Measurements from ENCODE around the gene AP4S1.

AP4S1 gene

GRCh38 chr14:31097081-31097480, 71.6 kb downstream of the AP4S1 start:
- no peak for DNase-seq (ENCODE audit: low spot score)
- H3K4me2 ChIP-seq (ENCODE audit: insufficient read depth, low read length, poor library complexity, severe bottlenecking): no peak overlapping the region
- H3K79me1 ChIP-seq (ENCODE audit: low read depth, low read length): no peaks in the 10 kb centered on the region
- no peak overlapping the region for H3K27ac ChIP-seq (replicated peaks; ENCODE audit: low read length)
- no peak overlapping the region for H3K23ac ChIP-seq (ENCODE audit: low read depth, low read length, poor library complexity)
- no peak overlapping the region for H4K91ac ChIP-seq (ENCODE audit: low read depth, low read length, poor library complexity)
- no peak overlapping the region for H2AK5ac ChIP-seq (ENCODE audit: low read depth, low read length)
- H3K27me3 ChIP-seq (ENCODE audit: control insufficient read depth in 3 of 3, insufficient read depth in 3 of 3, low read depth in 1 of 3, low read length in 3 of 3): no peaks in the 10 kb centered on the region
- no peak overlapping the region for H3K14ac ChIP-seq (ENCODE audit: low read length)
- no peak overlapping the region for H4K8ac ChIP-seq (ENCODE audit: low read depth, low read length)
- H3K9me3 ChIP-seq (replicated peaks in 1 of 2; ENCODE audit: control insufficient read depth in 2 of 2, insufficient read depth in 1 of 2, low read depth in 1 of 2, low read length in 2 of 2): no peaks in the 10 kb centered on the region
- no peak overlapping the region for H2BK12ac ChIP-seq (ENCODE audit: low read length)
- no peak overlapping the region for H2AFZ ChIP-seq (ENCODE audit: low read length)
- H2BK5ac ChIP-seq (ENCODE audit: low read length): no peak overlapping the region
- H2BK15ac ChIP-seq (ENCODE audit: low read length): no peak overlapping the region
- peaks cover 10 to 59% of the 10 kb centered on the region in 2 donors for H3K36me3 ChIP-seq (replicated peaks in 1 of 2; ENCODE audit: control insufficient read depth in 2 of 2, insufficient read depth in 2 of 2, low read length in 2 of 2)
- no peaks in the 10 kb centered on the region for H3K4me1 ChIP-seq (ENCODE audit: control insufficient read depth in 2 of 2, insufficient read depth in 1 of 2, low read depth in 1 of 2, low read length in 2 of 2)
- no peak overlapping the region for H3K4ac ChIP-seq (ENCODE audit: low read length)
- H3K9ac ChIP-seq (ENCODE audit: low read depth, low read length, poor library complexity): no peak overlapping the region
- WGBS, 2 donors (ENCODE audit: extremely low coverage in 2 of 2, insufficient read length in 2 of 2, insufficient replicate concordance in 1 of 2): no CpG with 5 or more reads among the region's 1 CpG
- no peak overlapping the region for H3K18ac ChIP-seq (ENCODE audit: low read length)
- no peak overlapping the region for H2BK120ac ChIP-seq (ENCODE audit: low read depth, low read length)
- H3K4me3 ChIP-seq (ENCODE audit: low read length in 2 of 2): no peak overlapping the region

- no peak overlapping the region for H4K8ac ChIP-seq (ENCODE audit: low read depth, low read length)
- no CpG with 5 or more reads among the region's 3 CpGs for WGBS, 2 donors (ENCODE audit: extremely low coverage in 2 of 2, insufficient read length in 2 of 2, insufficient replicate concordance in 1 of 2)
- H2BK15ac ChIP-seq (ENCODE audit: low read length): no peak overlapping the region
- no peaks in the 10 kb centered on the region for H3K4me1 ChIP-seq (ENCODE audit: control insufficient read depth in 2 of 2, insufficient read depth in 1 of 2, low read depth in 1 of 2, low read length in 2 of 2)
- H3K9ac ChIP-seq (ENCODE audit: low read depth, low read length, poor library complexity): no peak overlapping the region
- H3K4ac ChIP-seq (ENCODE audit: low read length): no peak overlapping the region
- H2AK5ac ChIP-seq (ENCODE audit: low read depth, low read length): no peak overlapping the region
- no peak overlapping the region for H3K27ac ChIP-seq (replicated peaks; ENCODE audit: low read length)
- H2BK5ac ChIP-seq (ENCODE audit: low read length): no peak overlapping the region
- no peak overlapping the region for H3K14ac ChIP-seq (ENCODE audit: low read length)
- H3K9me3 ChIP-seq (replicated peaks in 1 of 2; ENCODE audit: control insufficient read depth in 2 of 2, insufficient read depth in 1 of 2, low read depth in 1 of 2, low read length in 2 of 2): peaks cover 0 to 16% of the 10 kb centered on the region in 2 donors
- peaks cover 17 to 99% of the 10 kb centered on the region in 2 donors for H3K36me3 ChIP-seq (replicated peaks in 1 of 2; ENCODE audit: control insufficient read depth in 2 of 2, insufficient read depth in 2 of 2, low read length in 2 of 2)
- no peak overlapping the region for H4K91ac ChIP-seq (ENCODE audit: low read depth, low read length, poor library complexity)
- DNase-seq (ENCODE audit: low spot score): no peak
- no peak overlapping the region for H2AFZ ChIP-seq (ENCODE audit: low read length)
- H3K4me3 ChIP-seq (ENCODE audit: low read length in 2 of 2): no peak overlapping the region
- H3K18ac ChIP-seq (ENCODE audit: low read length): no peak overlapping the region
- H3K27me3 ChIP-seq (ENCODE audit: control insufficient read depth in 3 of 3, insufficient read depth in 3 of 3, low read depth in 1 of 3, low read length in 3 of 3): no peaks in the 10 kb centered on the region
- no peak overlapping the region for H2BK120ac ChIP-seq (ENCODE audit: low read depth, low read length)
- no peak overlapping the region for H3K23ac ChIP-seq (ENCODE audit: low read depth, low read length, poor library complexity)
- no peaks in the 10 kb centered on the region for H3K79me1 ChIP-seq (ENCODE audit: low read depth, low read length)
- no peak overlapping the region for H2BK12ac ChIP-seq (ENCODE audit: low read length)
- no peak overlapping the region for H3K4me2 ChIP-seq (ENCODE audit: insufficient read depth, low read length, poor library complexity, severe bottlenecking)
These were observed 81.3 kb downstream of the AP4S1 start for GRCh38 chr14:31106768-31107167.

DNA sequence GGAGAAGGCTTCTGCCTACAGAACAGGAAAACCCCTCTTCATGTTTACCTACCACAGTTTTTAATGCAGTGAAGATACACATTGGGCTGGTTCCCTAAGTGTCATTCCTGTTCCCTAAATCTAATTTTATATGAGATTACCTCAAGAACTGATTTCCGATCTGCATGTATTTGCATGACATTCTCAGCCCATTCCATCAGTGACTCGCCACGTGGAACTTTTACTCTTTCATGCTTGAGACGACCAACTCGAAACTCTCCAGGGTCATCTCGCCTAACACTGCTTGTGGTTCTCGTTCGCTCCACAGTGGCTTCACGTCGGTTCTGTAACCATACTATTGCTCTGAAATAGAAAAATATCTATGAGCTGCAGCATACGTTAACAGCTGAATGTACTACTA, 83.8 kb downstream of the AP4S1 start:
- WGBS, 2 donors (ENCODE audit: extremely low coverage in 2 of 2, insufficient read length in 2 of 2, insufficient replicate concordance in 1 of 2): no CpG with 5 or more reads among the region's 11 CpGs
- no peak overlapping the region for H3K4me2 ChIP-seq (ENCODE audit: insufficient read depth, low read length, poor library complexity, severe bottlenecking)
- H3K36me3 ChIP-seq (replicated peaks in 1 of 2; ENCODE audit: control insufficient read depth in 2 of 2, insufficient read depth in 2 of 2, low read length in 2 of 2): peaks cover 17 to 100% of the 10 kb centered on the region in 2 donors
- no peak overlapping the region for H4K8ac ChIP-seq (ENCODE audit: low read depth, low read length)
- peaks cover 0 to 4% of the 10 kb centered on the region in 2 donors for H3K9me3 ChIP-seq (replicated peaks in 1 of 2; ENCODE audit: control insufficient read depth in 2 of 2, insufficient read depth in 1 of 2, low read depth in 1 of 2, low read length in 2 of 2)
- H3K23ac ChIP-seq (ENCODE audit: low read depth, low read length, poor library complexity): no peak overlapping the region
- no peak overlapping the region for H2BK15ac ChIP-seq (ENCODE audit: low read length)
- H4K91ac ChIP-seq (ENCODE audit: low read depth, low read length, poor library complexity): no peak overlapping the region
- H3K27me3 ChIP-seq (ENCODE audit: control insufficient read depth in 3 of 3, insufficient read depth in 3 of 3, low read depth in 1 of 3, low read length in 3 of 3): no peaks in the 10 kb centered on the region
- H3K4ac ChIP-seq (ENCODE audit: low read length): no peak overlapping the region
- H3K4me1 ChIP-seq (ENCODE audit: control insufficient read depth in 2 of 2, insufficient read depth in 1 of 2, low read depth in 1 of 2, low read length in 2 of 2): no peaks in the 10 kb centered on the region
- no peak overlapping the region for H3K27ac ChIP-seq (replicated peaks; ENCODE audit: low read length)
- H3K79me1 ChIP-seq (ENCODE audit: low read depth, low read length): no peaks in the 10 kb centered on the region
- no peak for DNase-seq (ENCODE audit: low spot score)
- H2BK5ac ChIP-seq (ENCODE audit: low read length): no peak overlapping the region
- no peak overlapping the region for H3K9ac ChIP-seq (ENCODE audit: low read depth, low read length, poor library complexity)
- no peak overlapping the region for H2BK120ac ChIP-seq (ENCODE audit: low read depth, low read length)
- no peak overlapping the region for H3K4me3 ChIP-seq (ENCODE audit: low read length in 2 of 2)
- H2AFZ ChIP-seq (ENCODE audit: low read length): no peak overlapping the region
- no peak overlapping the region for H3K18ac ChIP-seq (ENCODE audit: low read length)
- no peak overlapping the region for H3K14ac ChIP-seq (ENCODE audit: low read length)
- H2AK5ac ChIP-seq (ENCODE audit: low read depth, low read length): no peak overlapping the region
- no peak overlapping the region for H2BK12ac ChIP-seq (ENCODE audit: low read length)

DNA sequence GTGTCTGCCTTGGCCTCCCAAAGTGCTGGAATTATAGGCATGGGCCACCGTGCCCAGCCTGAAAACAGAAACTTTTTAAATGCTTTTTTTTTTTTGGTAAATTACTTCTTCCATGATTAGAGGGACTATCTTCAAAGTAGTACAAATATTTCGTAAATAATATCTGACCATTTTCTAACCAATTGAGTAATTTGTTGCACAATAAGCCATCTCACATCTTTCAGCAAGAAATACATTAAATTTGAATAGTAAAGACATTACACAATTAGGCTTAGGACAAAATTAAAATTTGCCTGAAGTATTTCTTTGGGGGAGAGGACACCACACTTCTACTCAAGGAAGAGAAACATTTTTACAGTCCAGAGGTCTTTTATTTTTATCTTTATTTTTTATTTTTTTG, 85.4 kb downstream of the AP4S1 start:
- Histone ChIP-seq H3K4ac (ENCODE audit: low read length) (no peak overlapping the region), H2BK15ac (ENCODE audit: low read length) (no peak overlapping the region), H3K9ac (ENCODE audit: low read depth, low read length, poor library complexity) (no peak overlapping the region), H3K9me3 (replicated peaks in 1 of 2; ENCODE audit: control insufficient read depth in 2 of 2, insufficient read depth in 1 of 2, low read depth in 1 of 2, low read length in 2 of 2) (no peaks in the 10 kb centered on the region), H3K36me3 (replicated peaks in 1 of 2; ENCODE audit: control insufficient read depth in 2 of 2, insufficient read depth in 2 of 2, low read length in 2 of 2) (peaks cover 18 to 100% of the 10 kb centered on the region in 2 donors), H4K8ac (ENCODE audit: low read depth, low read length) (no peak overlapping the region), H3K4me2 (ENCODE audit: insufficient read depth, low read length, poor library complexity, severe bottlenecking) (no peak overlapping the region), H3K79me1 (ENCODE audit: low read depth, low read length) (no peaks in the 10 kb centered on the region), H2BK120ac (ENCODE audit: low read depth, low read length) (no peak overlapping the region), H3K4me3 (ENCODE audit: low read length in 2 of 2) (no peak overlapping the region), H3K14ac (ENCODE audit: low read length) (no peak overlapping the region), H2AFZ (ENCODE audit: low read length) (no peak overlapping the region), H3K27ac (replicated peaks; ENCODE audit: low read length) (no peak overlapping the region), H3K18ac (ENCODE audit: low read length) (no peak overlapping the region), H2BK5ac (ENCODE audit: low read length) (no peak overlapping the region), H2BK12ac (ENCODE audit: low read length) (no peak overlapping the region), H4K91ac (ENCODE audit: low read depth, low read length, poor library complexity) (no peak overlapping the region), H3K23ac (ENCODE audit: low read depth, low read length, poor library complexity) (no peak overlapping the region), H2AK5ac (ENCODE audit: low read depth, low read length) (no peak overlapping the region), H3K4me1 (ENCODE audit: control insufficient read depth in 2 of 2, insufficient read depth in 1 of 2, low read depth in 1 of 2, low read length in 2 of 2) (no peaks in the 10 kb centered on the region), H3K27me3 (ENCODE audit: control insufficient read depth in 3 of 3, insufficient read depth in 3 of 3, low read depth in 1 of 3, low read length in 3 of 3) (no peaks in the 10 kb centered on the region)
- DNase-seq (ENCODE audit: low spot score): no peak
- no CpG with 5 or more reads among the region's 2 CpGs for WGBS, 2 donors (ENCODE audit: extremely low coverage in 2 of 2, insufficient read length in 2 of 2, insufficient replicate concordance in 1 of 2)
